GM12872 (cell line): Measurements from ENCODE around the gene P4HB.

Source experiments
- TF ChIP-seq, protein P1 (sequence below): IDR thresholded peaks from 3 replicates; pipeline ENCODE4 v1.5.1; 2011; ENCODE audit warnings: low read depth, mild to moderate bottlenecking, low read length, moderate library complexity; ENCODE audit not compliant: insufficient read depth

P4HB gene

DNA sequence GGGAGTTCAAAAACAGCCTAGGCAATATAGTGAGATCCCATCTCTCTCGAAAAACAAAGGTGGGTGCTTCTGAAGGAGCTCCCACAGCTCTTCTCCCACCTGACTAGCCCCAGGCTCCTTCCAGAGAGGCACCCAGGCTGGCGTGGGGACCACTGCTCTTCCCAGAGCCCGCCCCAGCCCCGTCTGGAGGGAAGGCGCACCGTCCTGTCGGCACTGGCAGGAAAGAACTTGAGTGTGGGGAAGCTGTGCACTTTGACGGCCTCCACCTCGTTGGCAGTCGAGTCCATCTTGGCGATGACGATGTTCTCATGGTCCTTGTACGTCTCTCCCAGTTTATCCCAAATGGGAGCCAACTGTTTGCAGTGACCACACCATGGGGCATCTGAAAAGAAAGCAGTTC is 15.0 kb downstream of the P4HB start:
- TF ChIP-seq, protein P1, sequence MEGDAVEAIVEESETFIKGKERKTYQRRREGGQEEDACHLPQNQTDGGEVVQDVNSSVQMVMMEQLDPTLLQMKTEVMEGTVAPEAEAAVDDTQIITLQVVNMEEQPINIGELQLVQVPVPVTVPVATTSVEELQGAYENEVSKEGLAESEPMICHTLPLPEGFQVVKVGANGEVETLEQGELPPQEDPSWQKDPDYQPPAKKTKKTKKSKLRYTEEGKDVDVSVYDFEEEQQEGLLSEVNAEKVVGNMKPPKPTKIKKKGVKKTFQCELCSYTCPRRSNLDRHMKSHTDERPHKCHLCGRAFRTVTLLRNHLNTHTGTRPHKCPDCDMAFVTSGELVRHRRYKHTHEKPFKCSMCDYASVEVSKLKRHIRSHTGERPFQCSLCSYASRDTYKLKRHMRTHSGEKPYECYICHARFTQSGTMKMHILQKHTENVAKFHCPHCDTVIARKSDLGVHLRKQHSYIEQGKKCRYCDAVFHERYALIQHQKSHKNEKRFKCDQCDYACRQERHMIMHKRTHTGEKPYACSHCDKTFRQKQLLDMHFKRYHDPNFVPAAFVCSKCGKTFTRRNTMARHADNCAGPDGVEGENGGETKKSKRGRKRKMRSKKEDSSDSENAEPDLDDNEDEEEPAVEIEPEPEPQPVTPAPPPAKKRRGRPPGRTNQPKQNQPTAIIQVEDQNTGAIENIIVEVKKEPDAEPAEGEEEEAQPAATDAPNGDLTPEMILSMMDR: no peak

DNA sequence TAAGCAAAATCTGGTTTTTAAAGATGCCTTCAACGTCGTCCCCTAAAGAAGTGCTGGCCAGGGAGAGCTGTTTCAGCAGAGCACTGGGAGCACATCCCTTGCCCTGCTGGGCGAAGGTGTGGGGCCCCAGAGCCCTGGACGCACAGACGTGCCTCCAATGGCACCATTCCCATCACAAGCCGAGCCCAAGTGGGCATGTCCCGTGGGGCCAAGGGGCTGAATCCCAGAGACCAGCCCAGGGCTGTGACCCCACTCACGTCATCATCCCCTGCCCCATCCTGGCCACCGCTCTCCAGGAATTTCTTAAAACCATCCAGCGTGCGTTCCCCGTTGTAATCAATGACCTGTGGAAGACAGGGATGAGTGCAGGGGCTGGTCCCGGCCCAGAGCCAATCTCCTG is 15.4 kb downstream of the P4HB start:
- TF ChIP-seq, protein P1: no peak

DNA sequence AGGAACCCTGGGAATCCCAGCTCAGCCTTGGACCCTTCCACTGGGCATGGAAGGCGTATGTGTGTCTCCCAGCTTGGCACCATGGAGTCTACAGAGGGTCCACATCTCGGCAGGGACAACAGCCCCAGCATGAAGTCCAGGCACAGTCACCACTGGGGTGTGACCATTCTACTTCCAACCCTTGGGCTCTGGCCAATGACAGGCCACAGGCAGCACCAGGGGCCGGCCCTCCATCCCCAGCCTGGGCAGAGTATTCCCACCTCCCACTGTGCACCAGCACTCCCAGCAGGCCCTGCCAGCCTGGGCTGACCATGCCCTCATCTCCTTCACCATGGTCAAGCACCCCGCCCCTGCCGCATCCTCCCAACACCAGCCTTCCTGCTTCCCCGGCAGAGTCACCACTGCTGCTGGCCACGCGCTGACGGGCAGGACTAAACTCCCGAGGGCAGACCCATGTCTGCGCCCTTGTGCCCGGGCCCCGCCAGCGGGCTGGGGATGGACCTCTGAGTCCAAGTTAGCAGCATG is 15.9 kb downstream of the P4HB start:
- TF ChIP-seq, protein P1: no peak

DNA sequence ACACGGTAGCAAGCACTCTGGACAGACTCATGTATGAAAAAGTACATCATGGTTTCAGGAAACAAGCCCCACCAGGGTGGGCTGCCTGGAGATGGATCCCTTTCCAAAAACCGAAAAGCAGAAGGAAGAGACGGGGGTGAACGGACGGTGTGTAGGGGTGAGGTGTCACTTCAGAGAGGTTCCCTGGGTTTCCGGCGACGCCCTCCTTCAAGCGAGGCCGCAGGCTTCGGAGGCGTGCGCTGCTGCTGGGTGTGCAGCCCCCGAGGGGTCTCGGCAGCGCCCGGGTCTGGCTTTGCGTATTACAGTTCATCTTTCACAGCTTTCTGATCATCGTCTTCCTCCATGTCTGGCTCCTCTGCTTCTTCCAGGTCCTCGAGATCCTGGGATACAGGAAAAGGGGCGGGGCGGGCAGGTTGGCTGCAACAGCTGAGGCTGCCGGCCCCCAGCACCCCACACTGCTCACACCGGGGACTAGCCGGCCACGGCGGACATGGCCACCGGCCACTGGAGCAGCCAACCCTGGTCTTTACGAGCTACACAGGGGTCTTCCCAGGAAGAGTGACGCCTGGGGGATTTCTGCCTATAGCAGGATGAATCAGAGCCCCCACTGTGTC is 16.5 kb downstream of the P4HB start:
- TF ChIP-seq, protein P1: no peak

DNA sequence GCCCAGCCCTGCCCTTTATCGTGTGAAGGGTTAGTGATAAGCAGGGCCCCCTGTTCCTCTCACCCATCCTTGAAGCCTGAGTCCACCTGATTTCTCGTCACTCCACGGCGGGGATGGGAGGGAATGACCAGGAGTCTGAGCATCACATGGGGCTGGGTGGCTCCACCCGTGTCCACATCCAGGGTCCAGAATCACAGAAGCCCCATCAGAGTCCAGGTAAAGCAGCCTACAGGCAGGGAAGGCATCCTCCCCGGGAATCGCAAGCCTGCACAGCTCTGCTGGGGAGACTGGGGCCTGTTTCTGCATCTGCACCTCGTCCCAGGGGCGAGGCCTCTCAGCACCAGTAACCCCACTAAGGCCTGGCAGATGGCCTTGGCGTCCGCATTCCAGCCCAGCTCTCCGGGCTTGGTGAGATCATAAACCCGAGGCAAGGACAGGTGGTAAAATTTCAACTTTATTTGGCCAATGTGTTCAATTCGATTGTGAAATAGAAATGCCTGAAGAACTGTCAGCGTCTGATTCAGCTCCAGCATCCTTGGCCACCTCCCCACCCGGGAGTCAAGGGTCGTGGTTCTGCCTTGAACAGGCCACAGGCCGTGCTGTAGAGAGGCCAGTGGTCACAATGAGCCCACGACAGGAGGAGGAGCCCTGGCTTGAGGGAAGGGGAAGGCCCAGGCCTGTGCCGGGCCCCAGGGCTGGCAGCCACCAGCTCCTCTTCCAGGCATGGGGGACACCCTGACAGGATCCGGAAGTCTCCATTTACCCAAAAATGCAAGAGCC is 17.4 kb downstream of the P4HB start:
- TF ChIP-seq, protein P1: no peak

DNA sequence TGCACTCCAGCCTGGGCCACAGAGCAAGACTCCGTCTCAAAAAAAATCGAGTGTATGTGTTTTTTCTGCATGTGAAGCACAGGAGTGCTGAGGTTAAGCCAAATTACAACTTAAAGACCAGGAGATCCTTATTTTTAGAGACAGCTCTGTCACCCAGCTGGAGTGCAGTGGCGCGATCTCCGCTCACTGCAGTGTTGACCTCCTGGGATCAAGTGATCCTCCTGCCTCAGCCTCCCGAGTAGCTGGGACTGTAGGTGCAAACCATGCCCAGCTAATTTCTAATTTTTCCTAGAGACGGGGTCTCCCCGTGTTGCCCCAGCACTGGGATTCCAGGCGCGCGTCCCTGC is 18.0 kb downstream of the P4HB start:
- TF ChIP-seq, protein P1: no peak

DNA sequence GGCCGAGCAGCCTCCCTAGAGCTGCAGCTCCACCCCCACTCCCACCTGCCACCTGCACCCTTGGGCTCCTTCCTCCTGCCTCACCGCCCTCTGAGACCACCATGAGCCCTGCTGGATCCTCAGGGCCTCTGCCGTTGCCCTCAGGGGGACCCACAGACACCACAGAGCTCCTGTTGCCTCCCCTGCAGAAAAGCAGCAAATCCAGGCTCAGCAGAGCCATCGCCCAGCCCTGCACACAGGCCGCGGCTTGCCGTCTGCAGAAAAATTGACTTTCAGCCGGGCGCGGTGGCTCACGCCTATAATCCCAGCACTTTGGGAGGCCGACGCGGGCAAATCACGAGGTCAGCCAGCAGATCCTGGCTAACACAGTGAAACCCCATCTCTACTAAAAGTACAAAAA is 18.5 kb downstream of the P4HB start:
- TF ChIP-seq, protein P1: no peak
